Astrocyte of the spinal cord (primary cell): ENCODE measurements around the gene CARHSP1.
A peak's percentile ranks its signal among the peaks of the same experiment; 100 is the strongest.

Source experiments
- DNase-seq: peaks from one replicate; pipeline ENCODE4 v3.0.0; 2011; ENCODE audit warnings: low read depth, low spot score
- H3K4me3 ChIP-seq: 2 replicates; pipeline ENCODE4 v1.5.1; 2011; ENCODE audit warnings: low read depth, mild to moderate bottlenecking, low read length, moderate library complexity
- CTCF ChIP-seq: IDR thresholded peaks from 2 replicates; pipeline ENCODE4 v1.5.1; 2012; ENCODE audit warnings: low read depth, mild to moderate bottlenecking, low read length, inconsistent platforms
- in situ Hi-C: cut with HindIII; loops from 2 replicates; pipeline ENCODE4 v1.10.0; 2017; ENCODE audit warnings: low sequenced_read_pairs

CARHSP1 gene

DNA sequence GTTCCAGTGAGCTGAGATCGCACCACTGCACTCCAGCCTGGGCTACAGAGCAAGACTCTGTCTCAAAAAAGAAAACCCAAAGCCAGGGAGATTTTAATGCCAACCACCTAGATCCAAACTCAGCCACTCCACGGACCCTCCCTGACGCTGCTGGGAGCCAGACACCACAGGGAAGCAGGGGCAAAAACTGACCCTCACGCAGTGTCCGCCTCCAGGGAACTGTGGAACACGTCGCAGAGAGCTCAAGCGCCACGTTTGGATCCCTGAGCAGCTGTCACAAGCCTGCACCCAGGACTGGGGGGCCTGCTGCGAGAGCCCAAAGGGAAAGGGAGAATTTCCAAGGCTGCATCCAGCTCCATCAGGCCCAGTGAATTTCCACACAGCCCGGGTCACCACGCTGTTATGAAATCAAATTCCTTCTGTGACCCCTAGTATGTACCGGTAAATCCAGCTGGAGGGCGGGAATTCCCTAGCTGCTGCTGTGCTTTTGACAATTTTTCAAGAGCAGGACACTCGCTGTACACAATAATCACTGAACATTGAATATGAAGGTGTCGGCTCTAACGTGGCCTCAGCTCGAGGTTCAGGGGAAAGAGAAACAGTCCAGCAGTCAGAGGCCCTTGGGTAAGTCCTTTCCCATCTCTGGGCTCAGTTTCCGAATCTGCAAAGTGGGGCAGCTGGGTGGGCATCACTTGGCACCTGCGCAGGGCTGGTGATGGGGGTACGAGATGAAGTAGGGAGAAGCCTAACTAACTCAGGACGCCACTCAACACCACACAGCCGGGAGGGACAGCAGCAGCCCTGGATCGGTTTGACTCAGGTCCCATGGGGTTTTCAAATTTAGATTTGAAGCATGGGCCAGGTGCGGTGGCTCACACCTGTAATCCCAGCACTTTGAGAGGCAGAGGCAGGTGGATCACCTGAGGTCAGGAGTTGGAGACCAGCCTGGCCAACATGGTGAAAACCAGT lies 8.6 kb downstream of the CARHSP1 start:
- in situ Hi-C loops = no loop called here
- H3K4me3 ChIP-seq = no peak overlapping the region
- DNase-seq = peak; percentile 40
- TF ChIP-seq CTCF = no peak

DNA sequence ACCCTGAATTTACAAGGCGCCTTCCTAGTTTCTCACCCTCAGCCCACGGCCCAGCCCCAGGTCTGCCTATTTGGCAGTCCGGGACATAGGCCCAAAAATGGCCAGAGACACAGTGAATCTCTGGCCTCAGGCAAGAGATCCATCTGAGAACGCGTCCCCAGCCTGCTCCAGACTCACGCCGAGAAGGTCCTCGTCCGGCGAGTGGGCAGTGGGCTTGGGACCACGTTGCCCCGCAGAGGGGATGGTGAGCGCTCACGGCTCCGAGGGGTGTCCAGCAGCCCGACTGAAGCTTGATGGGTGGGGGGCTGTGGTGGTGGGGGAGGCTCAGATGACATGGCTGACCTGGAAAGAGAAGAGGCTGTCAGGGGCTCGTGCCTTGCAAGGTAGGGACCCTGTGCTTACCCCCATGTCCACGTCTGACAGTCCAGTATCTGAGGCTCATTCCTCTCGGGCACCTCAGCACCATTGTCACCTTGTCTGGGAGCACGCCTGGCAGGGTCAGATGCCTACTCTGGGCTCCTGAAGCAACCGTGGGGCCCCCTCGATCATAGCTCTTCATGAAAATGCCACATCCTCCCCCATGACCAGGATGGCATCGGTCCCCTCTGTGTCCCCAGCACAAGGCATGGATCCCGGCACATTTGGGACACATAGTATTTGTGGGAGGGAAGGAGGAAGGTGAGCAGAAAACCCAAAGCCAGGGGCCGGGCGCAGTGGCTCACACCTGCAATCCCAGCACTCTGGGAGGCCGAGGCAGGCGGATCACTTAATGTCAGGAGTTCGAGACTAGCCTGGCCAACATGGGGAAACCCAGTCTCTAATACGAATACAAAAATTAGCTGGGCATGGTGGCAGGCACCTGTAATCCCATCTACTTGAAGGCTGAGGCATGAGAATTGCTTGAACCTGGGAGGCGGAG lies 9.6 kb downstream of the CARHSP1 start:
- TF ChIP-seq CTCF = no peak
- H3K4me3 ChIP-seq = no peak overlapping the region
- DNase-seq = no peak
- in situ Hi-C loops = no loop called here

DNA sequence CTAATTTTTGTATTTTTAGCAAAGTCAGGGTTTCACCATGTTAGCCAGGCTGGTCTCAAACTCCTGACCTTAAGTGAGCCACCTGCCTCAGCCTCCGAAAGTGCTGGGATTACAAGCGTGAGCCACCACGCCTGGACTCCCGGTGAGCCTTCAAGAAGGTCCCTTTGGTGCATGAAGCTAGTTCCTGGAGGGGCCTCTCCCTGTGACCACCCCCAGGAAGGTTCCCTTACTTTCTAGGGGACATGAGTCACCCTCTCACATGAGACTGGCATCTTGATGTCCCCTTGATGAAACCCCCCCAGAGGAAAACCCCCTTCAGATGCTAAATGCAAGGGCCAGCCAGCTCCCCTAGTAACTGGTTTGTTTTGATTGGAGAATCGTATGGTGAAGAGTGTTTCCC lies 12.8 kb downstream of the CARHSP1 start:
- no peak overlapping the region for H3K4me3 ChIP-seq
- DNase-seq = no peak
- in situ Hi-C loops = no loop called here
- TF ChIP-seq CTCF = no peak

DNA sequence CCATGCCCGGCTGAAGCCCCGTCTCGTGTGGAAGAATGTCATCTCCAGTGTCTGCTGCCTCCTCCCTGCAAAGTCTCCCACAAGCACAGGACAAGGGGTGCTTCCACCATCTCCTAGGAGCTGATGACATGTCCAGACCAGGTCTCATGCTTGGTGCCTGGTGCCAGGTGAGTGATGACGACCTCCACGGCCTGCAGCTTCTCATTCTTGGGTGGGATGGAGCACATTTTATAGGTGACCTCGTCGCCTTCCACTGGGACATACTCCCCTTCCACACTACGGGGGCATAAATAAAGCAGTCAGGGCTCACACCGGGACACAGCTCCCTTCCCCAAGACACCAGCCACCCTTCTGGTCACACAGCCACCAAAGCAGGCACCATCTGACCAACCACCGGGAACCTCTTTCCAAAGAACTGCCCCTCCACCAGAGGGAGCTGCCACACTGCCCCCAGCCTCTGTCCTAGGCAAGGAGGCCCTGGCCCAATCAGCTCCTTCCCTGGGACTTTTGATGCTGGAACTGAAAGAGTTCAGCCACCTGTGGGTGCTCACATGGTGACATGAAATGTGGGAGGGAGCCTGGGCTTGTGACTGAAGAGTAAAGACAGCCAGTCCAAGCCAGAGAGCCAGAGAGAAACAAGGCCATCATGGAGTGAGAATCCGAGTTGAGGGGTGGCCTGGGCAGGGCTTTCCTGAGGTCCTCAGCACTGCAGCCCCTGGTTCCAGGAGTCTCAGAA lies 13.6 kb downstream of the CARHSP1 start:
- TF ChIP-seq CTCF = peak; percentile 5
- no peak for DNase-seq
- H3K4me3 ChIP-seq = no peak overlapping the region
- in situ Hi-C loops = no loop called here

DNA sequence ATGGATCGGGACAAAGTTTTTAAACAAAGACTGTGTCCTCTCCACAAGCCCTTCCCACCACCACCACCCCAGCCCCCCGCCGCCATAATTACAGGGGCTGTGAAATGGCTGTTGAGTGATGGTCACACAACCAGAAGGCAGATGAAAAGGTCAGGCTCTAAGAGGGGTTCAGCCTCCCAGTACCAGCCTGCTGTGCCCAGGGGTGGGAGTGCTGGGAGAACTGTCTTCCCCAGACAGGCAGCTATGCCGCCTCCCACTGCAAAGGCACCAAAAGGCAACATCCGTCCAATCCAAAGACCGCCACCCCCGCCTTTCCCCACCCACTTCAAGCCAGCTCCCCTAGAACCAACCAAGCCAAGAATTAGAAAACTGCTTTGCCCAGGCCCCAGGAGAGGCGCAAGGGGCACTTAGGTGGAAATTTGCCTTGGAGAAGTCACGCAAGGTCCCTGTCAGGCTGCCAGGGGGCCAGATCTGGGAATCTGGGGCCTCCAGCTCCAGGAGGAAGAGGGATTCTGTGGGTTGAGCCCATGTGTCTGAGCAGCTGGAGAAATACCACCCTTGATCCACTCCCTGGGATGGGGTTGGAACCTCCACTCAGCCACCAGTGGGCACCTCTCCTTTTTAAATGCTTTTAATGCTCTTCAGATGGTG lies 14.4 kb downstream of the CARHSP1 start:
- no peak for DNase-seq
- no peak overlapping the region for H3K4me3 ChIP-seq
- in situ Hi-C loops = no loop called here
- no peak for TF ChIP-seq CTCF
